ENCODE measurements around the gene LSP1. TPM values are rescaled to one million over a fixed set of nuclear protein-coding genes. Genes with fewer than 3 reads are reported as not detected.

LSP1 gene
- total RNA-seq, 1 experiment from 2014 or later, result 0.90 TPM

GRCh38 chr11:1869427-1870325 is 16.8 kb downstream of the LSP1 start:
- intact Hi-C loops (cut with micrococcal nuclease; ENCODE audit: unreplicated experiment), result loop anchor here (1.0 to 5.0 kb wide), 2 partner anchors 32 to 288 kb away; no protein-coding TSS in a partner anchor
- Histone ChIP-seq H3K4me1 (ENCODE audit: control insufficient read depth, insufficient read depth, low read length) (peaks cover 20% of the 10 kb centered on the region), H3K4me3 (ENCODE audit: low read depth in 2 of 2, low read length in 2 of 2) (no peak overlapping the region), H3K27ac (ENCODE audit: low read length) (no peak overlapping the region), H3K27me3 (ENCODE audit: control insufficient read depth, insufficient read depth, low read length) (no peaks in the 10 kb centered on the region), H3K9me3 (ENCODE audit: control insufficient read depth, insufficient read depth, low read depth, low read length) (no peaks in the 10 kb centered on the region), H3K36me3 (ENCODE audit: control insufficient read depth, insufficient read depth, low read length) (no peaks in the 10 kb centered on the region)
- CTCF ChIA-PET, result interaction anchor here (0.9 kb wide), 1 partner anchor 176 kb away, joined by 3 read pairs; no protein-coding TSS in a partner anchor
- DNase-seq (ENCODE audit: low read depth, low spot score), result no peak
- TF ChIP-seq TCF7L2 (IDR thresholded peaks at IDR 0.05; ENCODE audit: low read depth, low read length) (peak; percentile 72), CTCF (IDR thresholded peaks at IDR 0.05) (peak; percentile 79), POLR2AphosphoS5 (IDR thresholded peaks at IDR 0.05; ENCODE audit: low read depth, low read length) (no peak)
- TF ChIP-seq, protein P1, sequence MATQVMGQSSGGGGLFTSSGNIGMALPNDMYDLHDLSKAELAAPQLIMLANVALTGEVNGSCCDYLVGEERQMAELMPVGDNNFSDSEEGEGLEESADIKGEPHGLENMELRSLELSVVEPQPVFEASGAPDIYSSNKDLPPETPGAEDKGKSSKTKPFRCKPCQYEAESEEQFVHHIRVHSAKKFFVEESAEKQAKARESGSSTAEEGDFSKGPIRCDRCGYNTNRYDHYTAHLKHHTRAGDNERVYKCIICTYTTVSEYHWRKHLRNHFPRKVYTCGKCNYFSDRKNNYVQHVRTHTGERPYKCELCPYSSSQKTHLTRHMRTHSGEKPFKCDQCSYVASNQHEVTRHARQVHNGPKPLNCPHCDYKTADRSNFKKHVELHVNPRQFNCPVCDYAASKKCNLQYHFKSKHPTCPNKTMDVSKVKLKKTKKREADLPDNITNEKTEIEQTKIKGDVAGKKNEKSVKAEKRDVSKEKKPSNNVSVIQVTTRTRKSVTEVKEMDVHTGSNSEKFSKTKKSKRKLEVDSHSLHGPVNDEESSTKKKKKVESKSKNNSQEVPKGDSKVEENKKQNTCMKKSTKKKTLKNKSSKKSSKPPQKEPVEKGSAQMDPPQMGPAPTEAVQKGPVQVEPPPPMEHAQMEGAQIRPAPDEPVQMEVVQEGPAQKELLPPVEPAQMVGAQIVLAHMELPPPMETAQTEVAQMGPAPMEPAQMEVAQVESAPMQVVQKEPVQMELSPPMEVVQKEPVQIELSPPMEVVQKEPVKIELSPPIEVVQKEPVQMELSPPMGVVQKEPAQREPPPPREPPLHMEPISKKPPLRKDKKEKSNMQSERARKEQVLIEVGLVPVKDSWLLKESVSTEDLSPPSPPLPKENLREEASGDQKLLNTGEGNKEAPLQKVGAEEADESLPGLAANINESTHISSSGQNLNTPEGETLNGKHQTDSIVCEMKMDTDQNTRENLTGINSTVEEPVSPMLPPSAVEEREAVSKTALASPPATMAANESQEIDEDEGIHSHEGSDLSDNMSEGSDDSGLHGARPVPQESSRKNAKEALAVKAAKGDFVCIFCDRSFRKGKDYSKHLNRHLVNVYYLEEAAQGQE (IDR thresholded peaks at IDR 0.05; ENCODE audit: insufficient read depth in 1 of 2, low read depth in 2 of 2, low read length in 1 of 2), result no peak
- in situ Hi-C loops (cut with HindIII; ENCODE audit: low pct_unique_long_range_greater_than_20kb, low sequenced_read_pairs), result no loop called here
- no TSS peak for BruUV-seq (replicated peaks)
- POLR2A ChIA-PET, result interaction anchor here (0.8 kb wide), 1 partner anchor 100 kb away, joined by 5 read pairs; no protein-coding TSS in a partner anchor
- peak; percentile 50 for ATAC-seq

- Histone ChIP-seq H3K9me3 (ENCODE audit: control insufficient read depth, insufficient read depth, low read depth, low read length) (no peaks in the 10 kb centered on the region), H3K27me3 (ENCODE audit: control insufficient read depth, insufficient read depth, low read length) (no peaks in the 10 kb centered on the region), H3K27ac (ENCODE audit: low read length) (no peak overlapping the region), H3K36me3 (ENCODE audit: control insufficient read depth, insufficient read depth, low read length) (no peaks in the 10 kb centered on the region), H3K4me1 (ENCODE audit: control insufficient read depth, insufficient read depth, low read length) (peaks cover 25% of the 10 kb centered on the region), H3K4me3 (ENCODE audit: low read depth in 2 of 2, low read length in 2 of 2) (no peak overlapping the region)
- ATAC-seq (no peak), DNase-seq (ENCODE audit: low read depth, low spot score) (no peak)
- intact Hi-C loops (cut with micrococcal nuclease; ENCODE audit: unreplicated experiment) (loop anchor here (5.0 kb wide), 1 partner anchor 287 kb away; no protein-coding TSS in a partner anchor), in situ Hi-C loops (cut with HindIII; ENCODE audit: low pct_unique_long_range_greater_than_20kb, low sequenced_read_pairs) (no loop called here)
- TF ChIP-seq TCF7L2 (IDR thresholded peaks at IDR 0.05; ENCODE audit: low read depth, low read length), result no peak
- TF ChIP-seq POLR2AphosphoS5 (IDR thresholded peaks at IDR 0.05; ENCODE audit: low read depth, low read length), result no peak
- TF ChIP-seq SIN3A (IDR thresholded peaks at IDR 0.05; ENCODE audit: borderline replicate concordance, insufficient read depth, low read depth, low read length), result no peak
- TF ChIP-seq CTCF (IDR thresholded peaks at IDR 0.05), result no peak
- TF ChIP-seq, protein P1 (IDR thresholded peaks at IDR 0.05; ENCODE audit: insufficient read depth in 1 of 2, low read depth in 2 of 2, low read length in 1 of 2), result no peak
- ChIA-PET POLR2A (no interaction called here), CTCF (interaction anchor here (0.9 kb wide), 1 partner anchor 176 kb away, joined by 3 read pairs; no protein-coding TSS in a partner anchor)
- BruUV-seq (replicated peaks), result no TSS peak
Measured at GRCh38 chr11:1870326-1870696, 17.4 kb downstream of the LSP1 start.

Measured in Panc1 (cell line).